GM20431 (cell line): ENCODE results near the gene BAIAP2L2.
"Not testable (repeated sequence)": the region's sequence is repeated elsewhere in the genome, so short reads cannot be mapped to it uniquely, and the experiment has no call there.

Source experiments
- in situ Hi-C: fragments of 300-500 bp; cut with MseI, MboI; formaldehyde crosslinking; loops from one replicate; pipeline ENCODE4 v1.15.0; 2020; ENCODE audit warnings: low sequenced_read_pairs; ENCODE audit not compliant: unreplicated experiment

The BAIAP2L2 gene

DNA sequence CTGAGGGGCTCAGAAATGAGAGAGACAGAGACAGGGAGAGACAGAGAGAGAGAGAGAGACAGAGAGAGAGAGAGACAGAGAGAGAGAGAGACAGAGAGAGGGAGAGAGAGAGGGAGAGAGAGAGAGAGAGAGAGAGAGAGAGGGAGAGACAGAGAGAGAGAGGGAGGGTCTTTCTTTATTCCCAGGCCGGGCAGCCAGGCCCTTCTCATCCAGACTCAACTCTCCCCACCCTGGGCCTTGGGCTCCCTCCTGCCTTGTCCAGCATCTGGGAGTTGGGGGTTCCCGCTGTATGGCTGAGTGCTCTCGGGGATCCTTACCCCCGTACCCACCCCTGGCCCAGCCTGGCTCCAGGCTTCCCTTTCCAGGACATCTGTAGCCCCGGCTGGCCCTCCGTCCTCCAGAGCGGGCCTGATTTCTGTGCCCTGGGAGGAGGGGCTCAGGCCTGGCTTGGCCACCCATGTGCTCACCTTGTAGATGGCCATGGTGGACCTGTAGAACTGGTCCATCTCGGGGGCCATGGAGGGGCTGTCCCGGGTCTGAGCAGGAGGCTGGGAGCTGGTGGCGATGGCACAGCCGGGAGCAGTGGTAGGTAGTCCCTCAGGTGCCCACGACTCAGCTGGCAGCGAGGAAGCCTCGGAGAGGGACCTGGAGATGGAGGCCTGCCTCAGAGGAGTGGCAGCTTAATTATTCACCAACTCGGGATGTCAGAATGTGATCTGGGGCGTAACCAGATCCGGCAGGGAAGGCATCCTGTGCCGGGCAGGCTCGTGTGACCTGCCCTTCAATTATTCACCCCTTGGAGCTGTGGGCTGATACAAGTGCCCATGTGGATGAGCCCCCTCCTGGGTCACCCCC is at the start of gene BAIAP2L2:
Gene BAIAP2L2, minus strand, starts transcription at position 677 of the 855 bp plus-strand sequence. Its CDS starts 159 bp downstream, at position 518.
- in situ Hi-C loops: no loop called here

DNA sequence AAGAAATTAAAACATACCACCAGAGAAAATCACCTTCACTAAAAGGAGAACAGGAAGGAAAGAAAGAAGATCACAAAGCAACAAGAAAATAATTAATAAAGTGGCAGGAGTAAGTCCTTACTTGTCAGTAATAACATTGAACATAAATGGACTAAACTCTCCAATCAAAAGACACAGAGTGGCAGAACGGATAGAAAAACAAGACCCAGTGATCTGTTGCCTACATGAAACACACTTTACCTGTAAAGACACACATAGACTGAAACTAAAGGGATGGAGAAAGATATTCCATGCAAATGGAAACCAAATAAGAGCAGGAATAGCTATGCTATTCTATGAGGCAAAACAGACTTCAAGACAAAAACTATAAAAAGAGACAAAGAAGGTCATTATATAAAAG is 45.2 kb upstream of the BAIAP2L2 start:
- in situ Hi-C loops: no loop called here

DNA sequence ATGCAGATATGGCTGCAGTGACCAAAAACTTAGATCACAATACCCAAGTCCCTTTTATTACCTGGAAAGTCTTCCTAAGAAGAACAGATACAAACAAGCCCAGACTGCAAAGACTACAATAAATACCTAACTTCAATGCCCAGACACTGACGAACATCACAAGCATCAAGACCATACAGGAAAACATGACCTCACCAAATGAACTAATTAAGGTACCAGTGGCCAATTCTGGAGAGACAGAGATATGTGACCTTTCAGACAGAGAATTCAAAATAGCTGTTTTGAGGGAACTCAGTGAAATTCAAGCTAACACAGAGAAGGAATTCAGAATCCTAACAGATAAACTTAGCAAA is 44.1 kb upstream of the BAIAP2L2 start:
- in situ Hi-C loops: not testable (repeated sequence)

DNA sequence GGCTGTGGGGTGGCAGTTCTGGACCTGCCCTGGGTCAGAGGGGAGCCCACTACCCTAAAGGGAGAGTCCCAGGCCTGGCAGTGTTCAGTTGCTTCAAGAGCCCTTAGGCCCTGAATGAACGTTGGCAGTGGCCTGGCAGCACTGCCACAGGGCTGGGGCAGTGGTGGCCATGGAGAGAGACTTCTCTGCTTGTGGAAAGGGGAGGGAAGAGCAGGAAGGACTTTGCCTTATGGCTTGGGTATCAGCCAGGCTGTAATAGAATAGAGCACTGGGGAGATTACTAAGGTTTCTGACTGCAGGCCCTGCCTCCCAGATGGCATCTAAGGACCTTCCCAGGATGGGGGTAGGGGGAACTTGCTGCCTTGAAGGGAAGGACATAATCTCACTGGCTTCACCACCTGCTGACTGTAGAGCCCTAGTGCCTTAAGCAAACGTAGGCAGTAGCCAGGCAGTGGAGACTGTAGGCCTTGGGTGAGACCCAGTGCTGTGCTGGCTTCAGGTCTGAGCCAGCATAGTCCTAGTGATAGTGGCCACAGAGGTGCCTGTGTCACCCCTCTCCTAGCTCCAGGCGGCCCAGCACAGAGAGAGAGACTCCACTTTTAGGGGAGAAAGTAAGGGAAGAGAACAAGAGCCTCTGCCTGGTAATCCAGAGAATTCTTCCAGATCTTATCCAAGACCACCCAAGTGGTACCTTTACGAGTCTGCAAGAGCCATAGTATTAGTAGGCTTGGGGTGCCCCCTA is 43.5 kb upstream of the BAIAP2L2 start:
- in situ Hi-C loops: no loop called here

DNA sequence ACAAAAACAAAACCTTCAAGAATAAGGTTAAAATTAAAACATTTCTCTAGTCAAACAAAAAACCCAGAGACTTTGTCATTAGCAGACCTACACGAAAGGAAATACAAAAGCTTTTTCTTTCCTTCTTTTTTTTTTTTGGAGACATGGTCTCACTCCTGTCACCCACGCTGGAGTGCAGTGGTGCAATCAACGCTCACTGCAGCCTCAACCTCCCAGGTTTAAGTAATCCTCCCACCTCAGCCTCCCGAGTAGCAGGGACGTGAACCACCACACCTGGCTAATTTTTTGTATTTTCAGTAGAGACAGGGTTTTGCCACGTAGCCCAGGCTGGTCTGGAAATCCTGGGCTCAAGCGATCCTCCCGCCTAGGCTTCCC is 40.6 kb upstream of the BAIAP2L2 start:
- in situ Hi-C loops: no loop called here

DNA sequence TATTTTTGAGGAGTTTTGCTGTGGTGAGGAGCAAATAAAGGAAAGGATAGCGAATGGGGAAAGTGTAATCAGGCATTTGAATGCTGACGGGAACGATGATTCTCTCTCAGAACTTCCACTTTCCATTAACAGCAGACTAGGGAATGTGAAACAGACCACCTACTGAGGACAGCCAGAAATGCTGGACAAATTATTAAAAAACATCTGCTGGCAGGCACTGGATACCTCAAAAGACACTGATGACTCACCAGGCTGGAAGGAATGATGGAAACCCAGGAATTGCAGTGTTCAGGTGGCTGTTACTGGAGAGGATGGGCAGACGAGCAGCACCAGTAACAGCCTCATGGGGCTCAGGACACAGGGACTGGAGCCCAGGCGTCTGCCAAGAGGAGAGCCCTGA is 37.8 kb upstream of the BAIAP2L2 start:
- in situ Hi-C loops: no loop called here

DNA sequence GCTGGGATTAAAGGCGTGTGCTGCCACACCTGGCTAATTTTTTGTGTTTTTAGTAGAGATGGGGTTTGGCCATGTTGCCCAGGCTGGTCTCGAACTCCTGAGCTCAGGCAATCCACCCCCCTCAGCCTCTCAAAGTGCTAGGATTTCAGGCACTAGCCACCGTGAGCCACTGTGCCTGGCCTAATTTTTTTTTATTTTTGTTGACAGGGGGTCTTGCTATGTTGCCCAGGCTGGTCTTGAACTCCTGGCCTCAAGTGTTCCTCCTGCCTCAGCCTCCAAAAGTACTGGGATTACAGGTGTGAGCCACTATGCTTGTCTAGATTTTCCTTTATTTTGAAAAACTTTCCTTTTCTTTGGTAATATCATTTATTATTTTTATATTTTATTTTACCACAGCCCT is 35.7 kb upstream of the BAIAP2L2 start:
- in situ Hi-C loops: not testable (repeated sequence)

DNA sequence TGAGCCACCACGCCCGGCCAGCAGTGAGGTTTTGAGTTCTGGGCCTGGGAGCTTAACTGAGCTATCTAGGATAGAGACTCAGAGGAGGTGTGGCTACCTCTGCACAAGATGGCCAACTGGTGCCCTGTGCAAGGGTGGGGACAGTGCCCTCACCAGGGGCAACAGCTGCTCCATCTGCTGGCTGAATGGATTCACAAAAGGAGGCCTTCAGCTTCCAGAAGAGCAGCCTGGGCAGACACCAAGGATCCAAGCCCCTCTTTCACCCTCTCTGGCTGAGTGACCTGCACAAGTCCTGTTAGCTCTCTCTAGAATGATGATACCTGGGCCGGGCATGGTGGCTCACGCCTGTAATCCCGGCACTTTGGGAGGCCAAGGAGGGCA is 33.5 kb upstream of the BAIAP2L2 start:
- in situ Hi-C loops: no loop called here

DNA sequence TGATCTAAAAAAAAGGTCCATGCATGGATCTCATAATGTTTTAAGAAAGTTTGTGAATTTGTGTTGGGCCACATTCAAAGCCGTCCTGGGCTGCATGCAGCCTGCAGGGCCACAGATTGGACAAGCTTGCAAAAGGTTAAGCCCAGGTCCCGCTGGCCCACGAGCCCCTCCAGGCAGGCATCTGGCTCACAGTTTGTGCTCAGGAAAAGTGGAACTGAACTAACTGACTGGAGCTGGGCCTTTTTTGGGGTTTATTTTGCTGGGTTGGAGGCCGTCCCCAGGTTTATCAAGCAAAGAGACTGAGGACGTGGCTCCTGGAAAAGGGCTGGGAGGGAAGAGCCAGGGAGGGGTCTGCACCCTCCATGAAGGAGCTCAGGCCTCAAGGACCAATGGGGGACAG is 32.1 kb upstream of the BAIAP2L2 start:
- in situ Hi-C loops: no loop called here

- in situ Hi-C loops: no loop called here
These were observed 30.9 kb upstream of the BAIAP2L2 start for GRCh38 chr22:38141217-38141973.

DNA sequence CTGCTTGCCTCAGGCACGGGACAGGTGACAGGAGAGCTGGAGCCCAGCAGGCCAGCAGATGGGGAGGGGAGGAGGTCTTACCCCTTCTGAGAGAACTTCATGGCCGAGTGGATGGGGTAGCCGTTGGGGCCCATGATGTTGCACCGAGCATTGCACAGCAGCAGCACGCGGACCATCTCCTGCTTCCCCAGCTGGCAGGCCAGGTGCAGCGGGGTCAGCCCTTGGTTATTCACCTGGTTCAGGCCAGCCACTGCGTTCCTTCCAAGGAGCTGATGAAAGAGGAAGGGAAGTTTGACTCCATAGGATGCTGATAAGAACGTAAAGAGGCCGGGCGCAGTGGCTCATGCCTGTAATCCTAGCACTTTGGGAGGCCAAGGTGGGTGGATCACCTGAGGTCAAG is 29.4 kb upstream of the BAIAP2L2 start:
- in situ Hi-C loops: no loop called here

GRCh38 chr22:38138961-38139360 is 28.5 kb upstream of the BAIAP2L2 start:
- in situ Hi-C loops: no loop called here

DNA sequence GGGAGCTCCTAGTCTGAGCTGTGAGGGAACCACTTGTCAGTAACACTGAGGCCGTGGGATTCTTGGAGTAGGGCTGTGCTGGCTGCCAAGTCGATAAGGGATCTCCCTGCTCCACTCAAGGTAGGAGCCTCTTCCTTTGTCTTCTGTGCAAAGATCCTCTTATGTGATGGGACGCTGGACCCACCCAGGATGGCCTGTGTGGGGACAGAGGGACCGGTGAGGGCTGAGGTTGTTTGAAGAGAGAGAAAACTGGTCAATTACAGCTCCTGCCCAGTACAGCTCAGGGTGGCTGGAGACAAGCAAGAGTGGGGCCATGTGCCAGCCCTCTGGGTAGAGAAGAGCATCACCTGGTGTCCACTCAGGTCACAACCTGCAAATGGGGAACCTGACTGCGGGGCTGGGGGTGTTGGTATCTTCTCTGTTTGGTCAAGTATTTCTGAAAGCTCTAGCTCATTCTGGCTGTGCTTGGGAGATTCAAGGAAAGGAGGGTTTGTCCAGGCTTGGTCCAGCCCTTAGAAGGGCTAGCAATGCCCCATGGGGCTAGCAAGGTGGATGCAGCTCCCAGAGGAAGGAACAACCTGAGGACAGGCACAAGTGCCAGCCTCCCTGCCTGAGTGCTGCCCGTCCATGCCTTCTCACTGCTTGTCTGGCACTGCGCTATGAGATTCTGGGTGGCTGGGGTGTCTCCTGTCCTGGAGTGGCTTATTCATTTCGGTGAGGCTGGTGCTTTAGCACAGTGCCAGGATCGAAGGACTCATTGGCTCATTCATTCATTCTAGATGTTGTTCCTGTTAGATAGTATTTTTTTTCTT is 27.6 kb upstream of the BAIAP2L2 start:
- in situ Hi-C loops: no loop called here

- in situ Hi-C loops: no loop called here
These were observed 26.1 kb upstream of the BAIAP2L2 start for GRCh38 chr22:38136607-38137006.

DNA sequence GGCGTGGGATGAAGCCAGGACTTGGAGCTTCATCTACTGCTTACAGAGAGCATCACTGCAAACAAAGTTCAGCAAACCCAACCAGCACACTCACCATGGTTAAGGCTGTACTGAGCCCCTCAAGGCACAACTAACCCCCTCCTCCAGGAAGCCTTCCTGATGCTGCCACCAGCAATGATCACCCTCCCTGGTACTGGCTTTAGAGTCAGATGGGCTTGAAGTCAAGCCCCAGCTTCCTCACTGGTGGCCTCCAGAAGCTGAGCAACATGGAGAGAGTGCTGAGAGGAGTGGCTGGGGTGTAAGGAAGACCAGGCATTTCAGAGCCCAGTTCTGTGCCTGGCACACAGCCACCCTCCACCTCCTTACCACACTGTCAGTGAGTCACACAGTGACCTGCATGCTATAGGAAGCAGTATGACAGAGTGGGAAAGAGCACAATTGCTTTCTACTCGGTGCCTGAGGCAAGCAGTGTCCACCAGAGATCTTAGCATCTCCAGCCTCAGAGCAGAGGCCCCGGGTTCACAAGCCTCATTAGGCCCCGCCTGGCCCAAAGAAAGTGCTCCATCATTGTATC is 24.7 kb upstream of the BAIAP2L2 start:
- in situ Hi-C loops: no loop called here

- in situ Hi-C loops: no loop called here
These were observed 22.8 kb upstream of the BAIAP2L2 start for GRCh38 chr22:38133331-38133730.

DNA sequence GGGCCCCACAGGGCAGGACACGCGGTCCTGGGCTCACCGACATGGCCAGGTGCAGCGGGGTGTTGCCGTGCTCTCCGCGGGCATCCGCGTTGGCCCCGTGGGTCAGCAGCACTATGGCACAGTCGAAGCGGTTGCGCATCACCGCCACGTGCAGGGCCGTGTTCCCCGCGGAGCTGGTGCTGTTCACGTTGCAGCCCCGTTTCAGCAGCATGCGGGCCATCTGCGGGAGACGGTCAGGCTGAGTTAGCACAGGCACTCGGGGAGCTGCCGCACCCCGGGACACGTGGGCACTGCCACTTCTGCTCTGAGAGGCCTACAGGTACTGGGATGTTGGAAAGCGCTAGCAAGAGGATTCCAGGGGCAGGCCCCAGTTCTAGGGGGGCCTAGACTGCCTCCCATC is 22.3 kb upstream of the BAIAP2L2 start:
- in situ Hi-C loops: no loop called here

- in situ Hi-C loops: no loop called here
These were observed 21.7 kb upstream of the BAIAP2L2 start for GRCh38 chr22:38132136-38132535.

- in situ Hi-C loops: no loop called here
These were observed 20.9 kb upstream of the BAIAP2L2 start for GRCh38 chr22:38131399-38131798.

GRCh38 chr22:38129856-38130255 is 19.4 kb upstream of the BAIAP2L2 start:
- in situ Hi-C loops: no loop called here
